ENCODE data around the gene TTC39A. TPM values are rescaled to one million over a fixed set of nuclear protein-coding genes. Genes with fewer than 3 reads are reported as not detected.
"Not testable (repeated sequence)": the region's sequence is repeated elsewhere in the genome, so short reads cannot be mapped to it uniquely, and the experiment has no call there.

TTC39A gene
- total RNA-seq, 1 donor from 2014 or later, result not detected

DNA sequence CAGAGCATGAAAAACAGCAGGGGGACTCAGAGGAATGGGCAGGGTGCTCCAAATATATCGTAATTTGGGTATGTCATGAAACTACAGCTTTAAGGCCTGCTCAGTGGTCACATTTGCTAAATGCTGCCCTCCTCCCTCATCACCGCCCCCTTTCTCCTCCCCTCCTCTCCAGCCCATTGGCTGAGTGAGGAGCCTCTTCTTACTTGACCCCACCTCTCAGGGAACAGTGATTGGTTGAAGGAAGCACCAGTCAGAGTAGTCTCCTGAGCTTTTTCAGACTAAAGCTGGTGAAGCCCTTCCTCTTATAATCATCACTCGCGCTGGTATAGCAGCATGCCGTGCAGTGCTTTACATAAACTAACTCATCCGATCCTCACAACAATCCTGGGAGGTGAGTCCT, 10.0 kb upstream of the TTC39A start:
- intact Hi-C loops (cut with micrococcal nuclease), result no loop called here

- intact Hi-C loops (cut with micrococcal nuclease), result no loop called here
Measured at GRCh38 chr1:51336711-51337110, 6.3 kb upstream of the TTC39A start.

DNA sequence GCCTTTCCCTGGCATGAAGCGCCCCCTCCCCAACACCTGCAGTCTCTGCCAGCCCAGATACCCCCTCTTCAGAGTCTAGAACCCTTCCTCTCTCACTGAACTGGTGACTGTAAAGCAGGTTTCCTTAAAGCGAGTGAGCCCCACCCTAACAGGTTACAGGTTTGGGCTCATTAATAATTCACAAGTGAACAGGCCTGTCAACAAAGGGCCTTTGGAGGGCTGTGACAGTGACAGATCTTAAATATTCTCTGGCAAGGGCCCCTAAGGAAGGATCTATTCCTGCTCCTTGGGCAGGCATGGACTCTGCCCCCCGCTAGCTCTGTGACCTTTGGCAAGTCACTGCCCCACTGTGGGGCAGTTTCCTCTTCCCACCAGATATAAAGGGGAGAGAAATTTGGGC, 5.6 kb upstream of the TTC39A start:
- intact Hi-C loops (cut with micrococcal nuclease), result no loop called here

DNA sequence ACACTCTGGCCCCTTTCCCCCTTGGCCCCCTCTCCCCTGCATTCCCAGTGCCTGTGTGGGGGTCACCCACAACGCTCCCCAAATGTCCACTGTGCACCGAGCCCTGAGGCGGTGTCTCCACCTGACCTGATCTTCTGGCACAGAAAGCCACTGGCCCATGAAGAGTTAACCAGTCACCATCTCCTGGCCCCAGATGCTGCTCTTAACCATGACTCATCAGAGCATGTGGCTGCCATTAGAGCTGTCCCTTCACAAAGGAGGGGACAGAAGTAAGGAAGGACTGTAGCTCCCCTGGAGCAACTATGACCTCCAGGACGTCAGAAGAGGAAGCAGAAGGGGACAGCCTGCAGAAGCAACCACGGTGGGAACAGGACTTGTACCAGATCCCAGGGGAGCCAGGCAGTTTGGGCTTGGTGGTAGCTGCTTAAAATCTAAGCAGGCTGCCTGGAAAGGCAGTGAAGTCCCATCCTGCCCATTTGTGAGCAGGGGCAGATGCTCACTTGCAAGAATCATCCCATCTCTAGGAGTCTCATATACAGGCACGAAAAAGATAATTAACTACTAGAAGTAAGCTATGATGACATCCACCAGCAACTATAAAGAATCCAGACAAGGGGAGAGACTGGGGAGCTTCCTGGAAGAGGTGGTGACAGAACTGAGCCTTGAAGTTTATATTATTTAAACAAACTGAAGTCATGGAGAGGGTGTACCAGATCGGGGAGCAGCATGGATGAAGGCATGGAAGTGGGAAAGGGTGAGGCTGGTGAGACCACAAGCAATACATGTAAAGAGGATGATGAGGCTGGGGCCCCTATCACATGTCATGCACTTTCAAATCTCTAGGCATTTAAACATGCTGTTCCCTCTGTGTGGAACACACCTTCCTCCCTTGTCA, 1.1 kb upstream of the TTC39A start:
- intact Hi-C loops (cut with micrococcal nuclease), result no loop called here

DNA sequence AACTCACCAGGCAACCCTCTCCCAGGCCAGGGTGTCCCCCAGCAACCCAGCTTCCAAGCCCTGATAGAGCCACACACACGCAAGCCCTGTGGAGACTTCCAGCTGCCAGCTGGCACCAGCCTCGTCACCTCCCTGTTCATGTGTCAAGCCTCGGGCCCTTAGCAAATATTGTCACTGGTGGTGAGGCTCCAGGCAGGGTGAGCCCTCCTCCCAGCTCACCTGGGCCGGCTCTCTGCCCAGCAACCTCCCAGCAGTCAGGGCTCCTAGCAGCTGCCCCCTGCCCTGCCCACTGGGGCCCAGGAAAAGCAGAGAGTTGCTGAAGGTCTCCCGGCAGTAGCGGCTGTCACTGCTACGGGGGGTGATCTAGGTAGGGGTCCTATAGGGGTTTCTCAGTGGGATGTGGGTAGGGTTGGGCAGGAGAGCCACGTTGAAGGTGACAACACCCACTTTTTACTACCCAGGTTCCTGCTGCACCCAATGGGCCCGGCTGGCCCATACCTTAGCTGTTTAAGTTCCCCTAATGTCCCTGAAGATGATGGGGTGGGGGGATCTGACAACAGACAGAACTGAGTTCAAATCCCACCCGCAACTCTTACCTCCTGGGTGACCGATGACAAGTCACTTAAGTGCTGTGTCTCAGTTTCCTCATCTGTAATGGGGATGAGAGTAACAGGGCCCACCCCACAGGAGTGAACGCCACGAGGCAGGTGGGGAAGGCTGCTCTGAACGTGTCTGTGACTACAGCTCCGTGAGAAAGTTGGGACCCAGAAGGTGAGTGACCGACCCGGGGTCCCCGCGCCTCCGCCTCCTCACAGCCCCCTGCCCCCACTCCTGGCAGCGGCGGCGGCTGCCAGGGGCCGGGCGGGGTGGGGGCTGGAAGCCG, 678 bp downstream of the TTC39A start:
- intact Hi-C loops (cut with micrococcal nuclease), result no loop called here

DNA sequence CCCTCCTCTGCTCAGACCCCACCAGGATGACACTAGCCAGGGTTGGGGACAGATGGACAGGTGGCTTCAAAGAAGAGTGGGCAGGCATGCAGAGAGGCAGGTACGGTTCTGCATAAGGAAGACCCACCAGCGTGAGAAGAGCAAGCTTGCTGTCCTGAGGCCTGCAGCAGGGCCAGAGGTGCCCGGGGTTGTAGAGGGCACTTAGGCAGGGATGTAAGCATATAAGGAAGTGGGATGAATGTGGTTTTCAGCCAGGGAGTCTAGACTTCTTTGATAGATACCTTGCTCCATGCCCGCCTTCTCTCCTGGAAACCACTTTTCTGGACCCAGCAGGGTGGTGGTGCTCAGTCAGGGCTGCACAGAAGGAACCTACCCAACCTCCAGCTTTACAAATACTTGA, 1.4 kb downstream of the TTC39A start:
- intact Hi-C loops (cut with micrococcal nuclease), result no loop called here

DNA sequence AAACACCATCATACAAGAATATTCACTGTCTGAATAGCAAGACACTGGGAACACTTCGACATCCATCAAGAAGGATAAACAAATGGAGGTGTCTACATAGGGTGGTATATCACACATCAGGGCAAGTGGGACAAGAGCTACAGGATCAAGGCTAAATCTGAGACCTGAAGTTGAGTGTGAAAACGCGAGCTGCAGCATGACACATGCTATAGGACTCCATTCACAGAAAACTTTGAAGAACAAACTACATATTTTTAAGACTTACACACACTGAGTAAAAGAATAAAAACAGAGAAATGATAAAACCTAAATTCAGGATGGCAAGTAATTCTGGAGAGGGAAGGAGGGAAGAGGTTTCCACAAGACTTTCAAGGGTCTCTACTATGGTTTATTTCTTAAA, 2.1 kb downstream of the TTC39A start:
- intact Hi-C loops (cut with micrococcal nuclease), result no loop called here

DNA sequence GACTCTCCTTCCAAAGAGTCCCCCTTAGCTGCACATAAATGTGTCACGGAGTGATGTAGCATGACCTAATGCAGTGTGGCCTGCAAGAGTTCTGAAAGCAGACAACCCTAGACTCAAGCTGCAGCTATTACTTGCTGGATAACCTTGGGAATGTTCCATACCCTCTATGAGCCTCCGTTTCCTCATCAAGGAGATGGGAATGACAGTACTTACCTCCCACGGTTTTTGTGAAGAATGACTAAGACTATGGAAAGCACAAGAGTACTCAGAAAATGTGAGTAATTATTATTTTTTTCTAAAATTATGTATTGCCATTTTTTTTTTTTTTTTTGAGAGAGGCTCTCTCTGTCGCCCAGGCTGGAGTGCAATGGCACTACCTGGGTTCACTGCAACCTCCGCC, 3.0 kb downstream of the TTC39A start:
- intact Hi-C loops (cut with micrococcal nuclease), result no loop called here

DNA sequence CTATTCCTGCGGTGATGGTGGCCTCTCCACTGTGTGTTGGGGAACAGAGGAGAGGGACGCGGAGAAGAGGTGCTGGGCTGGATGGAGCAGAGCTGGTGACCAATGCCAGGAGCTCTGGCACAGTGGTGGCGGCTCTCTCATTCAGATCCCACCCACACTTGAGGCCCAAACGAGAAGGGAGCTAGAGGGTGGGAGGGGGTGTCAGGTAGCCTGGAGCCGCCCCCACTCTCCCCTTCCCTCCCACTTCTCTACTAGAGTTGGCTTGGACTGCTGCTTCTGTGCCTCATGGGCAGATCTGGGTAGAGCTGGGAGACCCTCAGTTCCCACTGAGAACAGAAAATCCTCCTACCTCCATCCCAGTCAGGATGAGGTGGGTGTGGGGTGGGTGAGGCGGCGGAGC, 3.5 kb downstream of the TTC39A start:
- intact Hi-C loops (cut with micrococcal nuclease), result no loop called here

DNA sequence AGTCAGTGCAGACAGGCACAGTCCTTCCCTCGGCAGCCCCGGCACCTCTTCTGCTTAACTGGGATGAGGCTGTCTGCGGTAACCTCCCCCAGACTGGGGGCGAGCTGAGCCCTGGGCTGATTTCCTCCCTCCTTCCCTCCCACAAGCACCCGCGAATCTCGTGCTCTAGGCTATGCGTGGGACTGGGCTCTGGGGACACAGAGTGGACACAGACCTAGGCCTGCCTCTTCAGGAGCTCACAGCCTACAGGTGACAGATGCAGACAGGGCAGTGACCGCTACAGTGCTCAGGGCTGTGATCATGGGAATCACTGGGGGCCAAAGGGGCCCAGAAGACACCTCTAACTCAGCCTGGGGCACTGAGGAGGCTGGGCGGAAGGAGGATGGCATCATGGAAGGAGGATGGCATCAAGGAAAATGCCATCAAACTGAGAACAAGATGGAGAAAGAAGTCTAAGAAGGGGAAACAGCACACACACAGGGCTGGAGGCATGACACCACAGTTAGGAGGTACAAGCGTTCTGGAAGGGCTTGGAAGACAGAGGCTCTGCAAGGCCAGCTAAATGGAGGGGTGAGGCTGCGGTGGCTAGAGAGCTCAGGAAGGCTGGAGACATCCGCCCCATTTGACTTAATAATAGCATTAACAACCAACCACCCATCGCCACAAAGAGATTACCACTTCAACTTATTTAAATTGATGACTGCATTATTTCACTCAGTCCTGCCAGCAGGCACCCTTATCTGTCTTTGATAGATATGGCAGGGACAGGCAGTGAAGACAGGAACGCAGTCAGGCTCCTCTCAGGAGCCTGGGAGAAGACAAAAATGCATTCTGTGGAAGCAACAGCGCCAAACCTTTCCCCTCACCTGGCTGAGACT, 4.2 kb downstream of the TTC39A start:
- intact Hi-C loops (cut with micrococcal nuclease), result no loop called here

GRCh38 chr1:51325391-51325790, 5.0 kb downstream of the TTC39A start:
- intact Hi-C loops (cut with micrococcal nuclease), result no loop called here

- intact Hi-C loops (cut with micrococcal nuclease), result not testable (repeated sequence)
Measured at GRCh38 chr1:51325011-51325385, 5.4 kb downstream of the TTC39A start.

- intact Hi-C loops (cut with micrococcal nuclease), result no loop called here
Measured at GRCh38 chr1:51324251-51325010, 5.9 kb downstream of the TTC39A start.

- intact Hi-C loops (cut with micrococcal nuclease), result no loop called here
Measured at GRCh38 chr1:51323778-51324177, 6.6 kb downstream of the TTC39A start.

GRCh38 chr1:51322417-51323101, 7.8 kb downstream of the TTC39A start:
- intact Hi-C loops (cut with micrococcal nuclease), result no loop called here

- intact Hi-C loops (cut with micrococcal nuclease), result no loop called here
Measured at GRCh38 chr1:51321924-51322280, 8.5 kb downstream of the TTC39A start.

- intact Hi-C loops (cut with micrococcal nuclease), result no loop called here
Measured at GRCh38 chr1:51320967-51321923, 9.1 kb downstream of the TTC39A start.

DNA sequence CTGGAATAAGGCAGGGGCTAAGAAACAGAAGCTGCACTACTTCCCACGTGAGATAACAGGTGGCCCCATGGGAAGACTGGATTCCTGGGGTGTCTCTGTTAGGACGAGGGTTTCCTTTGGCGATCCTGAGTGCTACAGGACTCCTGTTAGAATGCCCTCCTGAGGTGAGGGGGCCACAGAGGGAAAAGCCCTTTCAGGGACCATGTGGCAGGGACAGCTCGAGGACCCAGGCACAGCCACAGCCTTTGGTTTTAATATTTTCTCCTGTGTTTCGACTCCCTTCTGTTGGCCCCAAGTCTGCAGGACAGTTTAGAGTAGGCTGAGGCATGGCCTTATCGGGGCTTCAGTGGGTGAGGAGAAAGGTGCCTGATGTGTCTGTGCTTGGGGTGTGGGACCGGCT, 12.6 kb downstream of the TTC39A start:
- intact Hi-C loops (cut with micrococcal nuclease), result no loop called here

- intact Hi-C loops (cut with micrococcal nuclease), result no loop called here
Measured at GRCh38 chr1:51316846-51317120, 13.6 kb downstream of the TTC39A start.

All from T-helper 1 cell treated with Interleukin-12 subunit alpha and Interleukin-12 subunit beta and Interleukin-4 antibody, amounts not matched to agents 30 ng/mL and 1 ng/mL, for 36 hours (primary cell).